CD4-positive, alpha-beta T cell treated with Interleukin-6 for 4 hours (primary cell): ENCODE results near the gene C22orf23.
A peak's percentile ranks its signal among the peaks of the same experiment; 100 is the strongest.
"Not testable (repeated sequence)": the region's sequence is repeated elsewhere in the genome, so short reads cannot be mapped to it uniquely, and the experiment has no call there.

ENCODE experiments used
- DNase-seq: peaks from one replicate; pipeline ENCODE4 v3.0.0-alpha.2; 2020; ENCODE audit warnings: mixed read lengths

Gene C22orf23

DNA sequence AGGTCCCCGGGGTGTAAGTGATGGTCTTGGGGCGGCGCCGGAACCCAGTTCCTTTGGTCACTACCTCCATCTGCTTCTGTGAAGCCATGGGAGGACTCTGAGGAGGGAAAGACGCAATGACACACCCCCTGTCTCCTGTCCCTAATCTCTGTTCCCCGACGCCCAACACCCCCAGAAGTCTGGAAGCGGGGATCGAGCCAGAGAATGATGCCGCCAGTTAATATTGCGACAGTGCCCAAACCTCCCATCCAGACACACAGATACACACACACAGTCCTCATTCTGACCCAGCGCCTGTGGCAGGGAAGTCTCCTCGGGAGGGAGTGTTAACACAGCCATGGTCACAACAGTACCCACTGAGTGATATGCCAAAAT, 352 bp downstream of the C22orf23 start:
- DNase-seq: no peak

GRCh38 chr22:37952629-37953028, 772 bp downstream of the C22orf23 start:
- not testable (repeated sequence) for DNase-seq

DNA sequence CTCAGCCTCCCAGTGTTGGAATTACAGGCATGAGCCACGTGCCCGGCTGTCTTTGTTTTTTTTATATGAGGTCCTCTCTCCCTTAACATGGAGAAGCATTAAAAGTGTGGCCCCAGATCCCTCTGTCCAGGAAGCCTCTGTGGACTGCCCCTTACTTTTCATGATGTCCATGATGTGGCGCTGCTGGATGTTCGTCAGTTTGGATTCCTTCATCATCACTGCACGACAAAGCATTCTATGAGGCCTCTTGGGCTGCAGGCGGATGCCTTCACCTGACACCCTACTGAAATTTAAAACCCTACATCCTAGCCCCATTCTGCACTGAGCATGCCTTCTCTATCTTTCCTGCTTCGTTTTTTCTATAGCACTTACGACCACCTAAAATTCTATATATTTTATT, 2.1 kb downstream of the C22orf23 start:
- no peak for DNase-seq

DNA sequence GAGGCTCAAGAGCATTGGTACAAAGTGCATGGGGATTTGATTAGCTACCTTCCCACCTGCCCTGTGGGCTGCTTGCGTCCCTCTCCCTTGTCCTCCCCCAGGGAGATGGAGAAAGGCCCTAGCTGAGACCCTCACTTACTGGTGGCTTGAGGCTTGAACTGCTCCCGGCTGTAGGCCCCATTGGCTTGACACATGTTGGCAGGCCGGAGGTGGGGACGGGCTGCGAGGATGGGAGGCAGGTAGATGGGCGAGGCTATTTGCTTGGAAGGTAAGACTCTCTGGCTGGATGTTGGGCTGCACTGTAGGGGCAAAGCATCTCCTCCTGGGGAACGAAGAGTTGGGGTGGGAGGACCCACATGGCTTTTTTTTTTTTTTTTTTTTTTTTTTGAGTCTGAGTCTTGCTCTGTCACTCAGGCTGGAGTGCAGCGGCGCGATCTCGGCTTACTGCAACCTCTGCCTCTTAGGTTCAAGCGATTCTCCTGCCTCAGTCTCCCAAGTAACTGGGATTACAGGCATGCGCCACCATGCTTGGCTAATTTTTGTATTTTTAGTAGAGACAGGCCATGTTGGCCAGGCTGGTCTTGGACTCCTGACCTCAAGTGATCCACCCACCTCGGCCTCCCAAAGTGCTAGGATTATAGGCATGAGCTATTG, 6.1 kb downstream of the C22orf23 start:
- DNase-seq: not testable (repeated sequence)

DNA sequence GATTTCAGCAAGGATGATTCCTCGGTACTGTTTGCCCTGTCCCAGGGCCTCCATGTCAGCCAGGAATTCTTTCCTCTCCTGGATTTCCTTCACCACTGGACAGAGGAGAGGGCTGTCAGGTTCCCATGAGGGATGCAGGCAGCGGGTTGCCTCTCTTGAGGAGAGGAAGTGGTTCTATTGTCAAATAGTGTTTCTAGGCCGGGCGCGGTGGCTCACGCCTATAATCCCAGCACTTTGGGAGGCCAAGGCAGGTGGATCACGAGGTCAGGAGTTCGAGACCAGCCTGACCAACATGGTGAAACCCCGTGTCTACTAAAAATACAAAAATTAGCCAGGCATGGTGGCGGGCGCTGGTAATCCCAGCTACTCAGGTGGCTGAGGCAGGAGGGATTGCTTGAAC, 9.0 kb downstream of the C22orf23 start:
- not testable (repeated sequence) for DNase-seq

DNA sequence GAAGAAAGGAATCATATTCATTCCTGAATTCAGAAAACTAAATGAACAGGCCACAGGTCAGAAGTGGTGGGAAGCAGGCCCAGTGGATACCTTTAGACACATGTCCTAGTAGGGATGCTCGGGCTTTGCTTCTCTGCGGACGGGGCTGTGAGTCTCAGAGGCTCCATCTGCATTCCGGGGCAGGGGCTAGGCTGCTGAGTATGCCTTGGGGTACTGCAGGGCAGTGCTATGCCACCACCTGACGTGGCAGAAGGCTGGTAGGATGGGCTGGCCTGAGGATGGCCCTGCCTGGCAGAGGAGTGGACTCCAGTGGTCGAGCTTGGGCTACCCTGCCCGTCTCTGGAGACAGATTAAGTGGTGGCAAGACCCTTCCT, 9.6 kb downstream of the C22orf23 start:
- DNase-seq: no peak

GRCh38 chr22:37943136-37943824, 10.1 kb downstream of the C22orf23 start:
- no peak for DNase-seq

GRCh38 chr22:37942133-37942532, 11.3 kb downstream of the C22orf23 start:
- no peak for DNase-seq

- DNase-seq: no peak
These were observed 12.6 kb downstream of the C22orf23 start for GRCh38 chr22:37940698-37941376.

DNA sequence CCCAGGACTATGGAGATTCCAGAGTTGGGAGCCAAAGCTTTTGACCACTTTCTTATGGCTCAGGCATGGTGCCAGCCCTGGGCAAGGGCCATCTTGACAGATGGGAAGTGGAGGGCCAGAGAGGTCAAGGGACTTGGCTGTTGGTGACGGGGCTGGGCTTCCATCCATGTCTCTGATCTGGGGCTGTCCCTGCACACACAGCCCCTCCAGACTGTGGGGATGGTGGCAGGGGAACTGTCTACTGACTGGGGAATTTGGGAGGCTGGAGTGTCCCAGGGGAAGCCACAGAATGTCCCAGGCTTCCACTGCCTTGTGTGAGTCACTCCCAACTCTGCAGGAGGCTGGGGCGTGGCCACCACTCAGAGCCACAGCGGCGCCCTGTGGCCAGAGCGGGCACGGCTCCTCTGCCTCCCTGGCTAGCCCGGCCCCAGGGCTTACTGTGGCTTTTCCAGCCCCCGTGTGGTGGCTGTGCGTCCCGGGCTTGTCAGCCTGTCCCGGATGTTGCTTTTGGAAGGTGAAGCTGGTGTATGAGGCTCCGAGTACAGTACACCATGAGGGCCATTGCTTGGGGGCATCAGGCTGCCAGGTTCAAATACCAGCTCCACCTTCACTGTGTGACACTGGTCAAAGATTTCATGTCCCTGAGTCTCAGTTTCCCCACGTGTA, 19.6 kb downstream of the C22orf23 start:
- peak; percentile 86 for DNase-seq

- no peak for DNase-seq
These were observed 20.4 kb downstream of the C22orf23 start for GRCh38 chr22:37932821-37933578.

- DNase-seq: no peak
These were observed 21.0 kb downstream of the C22orf23 start for GRCh38 chr22:37932401-37932800.

DNA sequence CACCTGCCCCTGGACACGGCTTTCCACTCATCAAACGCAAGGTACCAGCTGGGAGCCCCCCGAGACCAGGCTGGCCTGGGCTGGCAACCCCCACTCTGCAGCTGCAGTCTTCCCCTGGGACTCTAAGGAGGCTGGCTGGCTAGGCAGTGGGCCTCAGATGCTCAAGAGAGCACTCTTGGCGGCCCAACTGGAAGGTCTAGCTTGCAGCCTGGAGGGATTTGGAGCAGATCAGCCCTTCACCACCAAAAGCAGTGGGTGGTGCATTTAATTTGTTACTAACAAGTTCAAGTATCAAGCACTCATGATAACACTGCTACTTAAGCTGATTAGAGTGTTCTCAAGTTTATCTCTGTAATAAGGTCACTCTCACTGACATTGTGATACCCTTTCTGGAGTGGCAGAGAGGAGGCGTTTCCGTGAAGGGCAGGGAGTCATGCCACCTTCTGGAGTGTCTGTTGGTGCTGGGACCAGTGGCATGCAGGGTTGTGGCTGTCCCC, 21.5 kb downstream of the C22orf23 start:
- DNase-seq: no peak

DNA sequence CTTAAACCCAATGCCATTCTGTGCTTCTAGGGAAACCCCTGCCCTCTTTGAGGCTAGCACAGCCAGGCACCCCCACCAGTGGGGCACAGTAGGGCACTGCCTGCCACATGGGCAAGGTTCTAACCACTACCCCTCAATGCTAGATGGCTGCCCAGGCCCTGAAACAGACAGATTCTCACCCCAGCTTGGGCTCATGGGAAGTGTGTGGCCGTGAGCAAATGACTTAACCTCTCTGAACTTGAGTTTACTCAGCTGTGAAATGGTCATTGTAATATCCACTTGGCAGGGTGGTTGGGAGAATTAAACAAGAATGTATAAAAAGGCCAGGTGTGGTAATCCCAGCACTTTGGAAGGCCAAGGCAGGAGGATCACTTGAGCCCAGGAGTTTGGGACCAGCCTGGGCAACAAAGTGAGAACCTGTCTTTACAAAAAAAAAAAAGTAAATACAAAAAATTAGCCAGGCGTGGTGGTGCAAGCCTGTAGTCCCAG, 22.4 kb downstream of the C22orf23 start:
- DNase-seq: no peak

DNA sequence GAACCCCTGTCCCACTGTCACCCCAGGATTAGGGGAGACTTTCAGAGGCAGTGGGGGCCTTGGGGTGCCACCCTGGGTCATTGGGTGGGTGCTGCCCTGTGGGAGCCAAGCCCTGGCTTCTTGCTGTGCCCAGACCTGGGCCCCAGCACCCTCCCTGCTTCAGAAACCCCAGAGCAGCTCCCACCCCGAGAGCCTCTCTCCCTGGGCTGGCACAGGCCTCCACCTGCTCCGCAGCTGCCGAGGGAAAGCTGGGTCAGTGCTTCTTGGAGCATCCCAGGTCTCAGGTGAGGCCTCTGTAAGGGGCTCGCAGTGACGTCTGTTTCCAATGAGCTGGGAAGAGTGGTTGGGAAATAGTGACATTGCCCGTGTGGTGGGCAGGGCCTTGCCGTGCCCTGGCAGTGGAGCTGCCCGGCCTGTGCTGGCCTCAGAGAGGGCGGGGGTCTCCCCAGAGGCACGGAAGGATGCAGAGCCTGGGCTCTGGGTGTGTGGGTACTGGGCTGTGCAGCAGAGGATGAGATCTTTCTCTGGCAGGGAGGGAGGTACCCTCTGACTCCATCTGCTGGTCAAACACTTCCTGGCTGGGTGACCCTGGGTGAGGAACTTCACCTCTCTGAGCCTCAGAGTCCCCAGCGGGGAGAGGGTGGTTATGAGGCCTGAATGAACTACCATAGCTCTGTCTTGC, 23.0 kb downstream of the C22orf23 start:
- peak; percentile 19 for DNase-seq

GRCh38 chr22:37929390-37929789, 24.0 kb downstream of the C22orf23 start:
- no peak for DNase-seq

- DNase-seq: no peak
These were observed 25.8 kb downstream of the C22orf23 start for GRCh38 chr22:37927637-37927936.

- no peak for DNase-seq
These were observed 26.4 kb downstream of the C22orf23 start for GRCh38 chr22:37926771-37927636.

GRCh38 chr22:37926358-37926757, 27.0 kb downstream of the C22orf23 start:
- no peak for DNase-seq

- DNase-seq: no peak
These were observed 27.6 kb downstream of the C22orf23 start for GRCh38 chr22:37925767-37926166.

GRCh38 chr22:37925330-37925729, 28.1 kb downstream of the C22orf23 start:
- DNase-seq: no peak
